ENCODE measurements around the gene FBP1.

FBP1 gene

DNA sequence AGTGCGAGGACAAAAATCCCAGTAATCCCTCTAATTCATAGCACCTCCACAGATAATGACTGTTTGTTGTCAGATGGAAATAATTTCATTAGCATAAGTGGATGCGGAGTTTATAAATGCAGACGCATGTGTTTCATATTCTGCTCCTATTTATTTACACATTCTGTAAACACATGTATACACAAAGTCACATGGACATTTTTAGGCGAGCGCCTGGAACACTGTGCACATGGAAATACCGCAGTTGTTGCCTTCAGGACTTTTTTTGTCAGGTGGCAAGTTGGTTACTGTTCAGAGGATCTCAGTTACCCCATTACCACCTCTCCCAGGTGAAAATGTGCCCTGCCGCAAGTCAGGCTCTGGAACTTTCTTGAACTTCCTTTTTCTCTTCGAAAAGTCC is 40.3 kb upstream of the FBP1 start:
- H3K4me3 ChIP-seq (ENCODE audit: control insufficient read depth, low read depth, low read length) = no peak overlapping the region
- TF ChIP-seq CTCF (IDR thresholded peaks at IDR 0.05; ENCODE audit: control insufficient read depth, insufficient read depth, low read depth, low read length, missing control alignments) = no peak
- DNase-seq (ENCODE audit: low read depth) = no peak

DNA sequence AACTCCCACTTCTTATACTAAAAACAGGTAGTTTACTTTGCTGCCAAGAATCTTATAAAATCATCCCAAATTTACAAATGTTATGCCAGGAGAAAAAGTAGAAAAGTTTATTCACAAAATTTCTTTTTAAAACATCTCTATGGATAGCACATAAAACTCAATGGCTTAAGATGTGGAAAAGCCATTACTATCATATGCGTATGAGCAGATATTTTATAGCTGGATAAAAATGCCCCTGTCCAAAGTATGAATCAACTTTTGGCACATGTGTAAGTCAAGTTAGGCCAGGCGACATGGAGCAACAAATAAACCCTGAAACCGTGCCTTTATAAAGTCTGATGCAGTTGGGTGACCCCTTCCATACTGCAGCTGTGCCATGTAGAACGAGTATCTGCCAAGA is 38.6 kb upstream of the FBP1 start:
- no peak for TF ChIP-seq CTCF (IDR thresholded peaks at IDR 0.05; ENCODE audit: control insufficient read depth, insufficient read depth, low read depth, low read length, missing control alignments)
- no peak overlapping the region for H3K4me3 ChIP-seq (ENCODE audit: control insufficient read depth, low read depth, low read length)
- no peak for DNase-seq (ENCODE audit: low read depth)

GRCh38 chr9:94676446-94677131 is 37.3 kb upstream of the FBP1 start:
- H3K4me3 ChIP-seq (ENCODE audit: control insufficient read depth, low read depth, low read length) = no peak overlapping the region
- TF ChIP-seq CTCF (IDR thresholded peaks at IDR 0.05; ENCODE audit: control insufficient read depth, insufficient read depth, low read depth, low read length, missing control alignments) = no peak
- DNase-seq (ENCODE audit: low read depth) = no peak

DNA sequence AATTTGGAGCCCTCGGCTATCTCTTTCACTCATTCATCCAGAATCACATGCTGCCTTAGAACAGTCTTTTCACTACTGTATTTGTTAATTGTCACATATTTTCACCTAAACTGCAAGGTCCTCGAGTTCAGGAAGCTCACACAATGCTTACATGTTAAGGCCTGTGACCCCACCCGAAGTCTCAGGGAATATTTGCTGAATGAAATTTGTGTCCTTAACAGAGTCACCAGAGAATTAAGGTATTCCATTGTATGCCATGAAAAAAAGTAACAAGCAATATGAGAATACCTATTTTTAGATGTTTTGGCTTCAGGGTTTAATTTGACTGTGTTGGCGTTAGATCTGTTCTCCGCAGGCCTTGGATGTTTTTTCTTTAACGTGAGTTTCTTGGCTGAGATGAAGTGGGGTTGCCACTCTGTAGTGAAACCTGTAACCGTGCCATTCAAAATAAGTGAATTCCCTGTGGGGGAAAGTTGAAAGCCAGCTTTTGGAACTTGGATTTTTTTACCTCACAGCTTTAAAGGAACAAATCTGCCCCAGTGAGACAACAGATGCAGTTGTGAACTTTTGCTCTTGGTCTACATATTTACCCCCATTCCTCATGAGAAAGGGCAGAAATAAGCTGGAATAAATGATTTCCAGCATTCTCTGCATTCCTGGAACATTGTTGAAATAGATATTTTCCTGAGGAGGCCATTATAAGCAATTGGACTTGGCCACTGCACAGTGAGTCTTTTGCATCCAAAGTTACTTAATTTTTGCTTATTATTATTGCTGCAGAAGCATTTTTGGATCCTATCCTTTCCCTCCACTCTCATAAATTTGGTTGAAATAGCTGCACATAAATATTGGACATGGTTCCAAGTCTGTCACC is 35.9 kb upstream of the FBP1 start:
- peak; percentile 66 for DNase-seq (ENCODE audit: low read depth)
- TF ChIP-seq CTCF (IDR thresholded peaks at IDR 0.05; ENCODE audit: control insufficient read depth, insufficient read depth, low read depth, low read length, missing control alignments) = no peak
- H3K4me3 ChIP-seq (ENCODE audit: control insufficient read depth, low read depth, low read length) = no peak overlapping the region

GRCh38 chr9:94672811-94673487 is 33.6 kb upstream of the FBP1 start:
- DNase-seq (ENCODE audit: low read depth) = peak; percentile 44
- no peak for TF ChIP-seq CTCF (IDR thresholded peaks at IDR 0.05; ENCODE audit: control insufficient read depth, insufficient read depth, low read depth, low read length, missing control alignments)
- H3K4me3 ChIP-seq (ENCODE audit: control insufficient read depth, low read depth, low read length) = no peak overlapping the region

- DNase-seq (ENCODE audit: low read depth) = no peak
- TF ChIP-seq CTCF (IDR thresholded peaks at IDR 0.05; ENCODE audit: control insufficient read depth, insufficient read depth, low read depth, low read length, missing control alignments) = peak; percentile 96
- no peak overlapping the region for H3K4me3 ChIP-seq (ENCODE audit: control insufficient read depth, low read depth, low read length)
These were observed 29.8 kb upstream of the FBP1 start for GRCh38 chr9:94668928-94669729.
